ENCODE measurements around the gene DUSP21. TPM values are rescaled to one million over a fixed set of nuclear protein-coding genes. Genes with fewer than 3 reads are reported as not detected.
A peak's percentile ranks its signal among the peaks of the same experiment; 100 is the strongest.

Gene DUSP21
- not detected for total RNA-seq
- polyA plus RNA-seq (ENCODE audit: insufficient read length in 6 of 6): not detected
- long read RNA-seq, donor 1: 0 reads
- long read RNA-seq, donor 2: 0 reads
- long read RNA-seq, donor 3: 0 reads
- long read RNA-seq, donor 4: 0 reads
- long read RNA-seq, donor 5: 0 reads
- long read RNA-seq, donor 6: 0 reads
- long read RNA-seq, donor 7: 0 reads
- long read RNA-seq, donor 8: 0 reads
- long read RNA-seq, donor 9: 0 reads
- long read RNA-seq, donor 10: 0 reads
- long read RNA-seq, donor 11: 0 reads
- long read RNA-seq, donor 12: 0 reads

DNA sequence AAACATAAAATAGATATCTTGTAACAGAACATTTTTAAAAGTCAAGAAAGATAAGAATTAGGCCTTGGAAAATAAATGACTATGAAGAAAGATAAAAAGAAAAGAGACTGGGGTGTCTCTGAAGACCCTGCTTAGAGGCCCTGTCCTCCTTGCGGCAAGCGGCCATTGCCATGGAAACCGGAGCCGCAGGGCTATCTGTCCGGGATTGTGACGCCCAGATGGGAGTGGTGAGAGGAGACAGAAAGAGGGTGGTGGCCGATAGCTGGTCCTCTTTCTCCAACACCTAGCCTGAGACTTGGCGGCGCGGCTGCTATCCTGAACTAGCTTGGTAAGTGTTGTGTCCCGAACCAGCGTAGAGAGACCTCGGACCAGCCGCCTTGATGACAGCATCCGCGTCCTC, at the start of gene DUSP21:
Gene DUSP21, plus strand, starts transcription at position 269 of the 400 bp plus-strand sequence. Its CDS starts 112 bp downstream, at position 381.
- TF ChIP-seq, protein P1, sequence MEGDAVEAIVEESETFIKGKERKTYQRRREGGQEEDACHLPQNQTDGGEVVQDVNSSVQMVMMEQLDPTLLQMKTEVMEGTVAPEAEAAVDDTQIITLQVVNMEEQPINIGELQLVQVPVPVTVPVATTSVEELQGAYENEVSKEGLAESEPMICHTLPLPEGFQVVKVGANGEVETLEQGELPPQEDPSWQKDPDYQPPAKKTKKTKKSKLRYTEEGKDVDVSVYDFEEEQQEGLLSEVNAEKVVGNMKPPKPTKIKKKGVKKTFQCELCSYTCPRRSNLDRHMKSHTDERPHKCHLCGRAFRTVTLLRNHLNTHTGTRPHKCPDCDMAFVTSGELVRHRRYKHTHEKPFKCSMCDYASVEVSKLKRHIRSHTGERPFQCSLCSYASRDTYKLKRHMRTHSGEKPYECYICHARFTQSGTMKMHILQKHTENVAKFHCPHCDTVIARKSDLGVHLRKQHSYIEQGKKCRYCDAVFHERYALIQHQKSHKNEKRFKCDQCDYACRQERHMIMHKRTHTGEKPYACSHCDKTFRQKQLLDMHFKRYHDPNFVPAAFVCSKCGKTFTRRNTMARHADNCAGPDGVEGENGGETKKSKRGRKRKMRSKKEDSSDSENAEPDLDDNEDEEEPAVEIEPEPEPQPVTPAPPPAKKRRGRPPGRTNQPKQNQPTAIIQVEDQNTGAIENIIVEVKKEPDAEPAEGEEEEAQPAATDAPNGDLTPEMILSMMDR (IDR thresholded peaks at IDR 0.05): no peak
- peak in 1 of 4 donors; percentile 7 for DNase-seq
- no peaks in the 10 kb centered on the region for H3K4me1 ChIP-seq
- H3K27me3 ChIP-seq: no peaks in the 10 kb centered on the region
- intact Hi-C loops (cut with DNase I): no loop called here
- H3K27ac ChIP-seq: no peak within 1 kb of the TSS
- no peak within 1 kb of the TSS for H3K4me3 ChIP-seq
- H3K36me3 ChIP-seq: no peaks in the 10 kb centered on the region
- H3K9me3 ChIP-seq: no peaks in the 10 kb centered on the region
- no peak for ATAC-seq

DNA sequence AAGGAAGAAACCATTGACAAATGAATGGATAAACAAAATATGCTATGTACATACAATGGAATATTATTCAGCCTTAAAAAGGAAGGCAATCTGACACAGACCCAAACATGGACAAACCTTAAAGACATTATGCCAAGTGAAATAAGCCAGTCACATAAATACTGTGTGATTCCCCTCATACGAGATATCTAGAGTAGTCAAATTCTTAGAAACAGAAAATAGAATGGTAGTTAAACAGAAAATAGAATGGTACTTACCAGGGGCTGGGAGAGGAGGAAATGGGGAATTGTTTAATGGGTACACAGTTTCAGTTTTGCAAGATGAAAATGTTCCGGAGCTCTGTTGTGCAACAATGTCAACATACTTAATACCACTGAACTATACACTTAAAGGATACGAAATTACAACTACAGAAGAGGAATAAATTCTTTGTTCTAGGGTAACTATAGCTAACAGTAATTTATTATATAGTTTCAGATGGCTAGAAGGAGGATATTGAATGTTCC, 47.8 kb upstream of the DUSP21 start:
- no peak for DNase-seq
- TF ChIP-seq, protein P1 (IDR thresholded peaks at IDR 0.05): no peak
- no peaks in the 10 kb centered on the region for H3K36me3 ChIP-seq
- peak; percentile 80 for ATAC-seq
- no peaks in the 10 kb centered on the region for H3K9me3 ChIP-seq
- no peaks in the 10 kb centered on the region for H3K4me1 ChIP-seq
- H3K27ac ChIP-seq: no peak overlapping the region
- intact Hi-C loops (cut with DNase I): no loop called here
- H3K4me3 ChIP-seq: no peak overlapping the region
- H3K27me3 ChIP-seq: no peaks in the 10 kb centered on the region

DNA sequence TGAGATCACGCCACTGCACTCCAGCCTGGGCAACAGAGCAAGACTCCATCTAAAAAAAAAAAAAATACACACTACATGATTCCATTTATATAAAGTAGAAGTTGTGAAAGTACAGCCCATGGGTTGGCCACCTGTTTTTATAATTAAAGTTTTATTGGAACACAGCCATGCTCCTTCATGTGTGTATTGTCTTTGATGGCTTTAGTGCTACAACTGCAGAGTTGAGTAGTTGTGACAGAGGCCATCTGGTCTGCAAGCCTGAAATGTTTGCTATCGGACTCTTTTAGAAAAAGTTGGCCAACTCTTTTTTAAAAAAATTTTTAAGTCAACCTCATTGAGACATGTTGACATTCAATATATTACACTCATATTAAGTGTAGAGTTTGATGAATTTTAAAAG, 41.2 kb upstream of the DUSP21 start:
- ATAC-seq (no peak), DNase-seq (peak in 2 of 4 donors; percentile 64 to 79)
- intact Hi-C loops (cut with DNase I): no loop called here
- Histone ChIP-seq H3K4me3 (no peak overlapping the region), H3K27me3 (no peaks in the 10 kb centered on the region), H3K27ac (no peak overlapping the region), H3K4me1 (no peaks in the 10 kb centered on the region), H3K9me3 (no peaks in the 10 kb centered on the region), H3K36me3 (no peaks in the 10 kb centered on the region)
- TF ChIP-seq, protein P1 (IDR thresholded peaks at IDR 0.05): no peak

DNA sequence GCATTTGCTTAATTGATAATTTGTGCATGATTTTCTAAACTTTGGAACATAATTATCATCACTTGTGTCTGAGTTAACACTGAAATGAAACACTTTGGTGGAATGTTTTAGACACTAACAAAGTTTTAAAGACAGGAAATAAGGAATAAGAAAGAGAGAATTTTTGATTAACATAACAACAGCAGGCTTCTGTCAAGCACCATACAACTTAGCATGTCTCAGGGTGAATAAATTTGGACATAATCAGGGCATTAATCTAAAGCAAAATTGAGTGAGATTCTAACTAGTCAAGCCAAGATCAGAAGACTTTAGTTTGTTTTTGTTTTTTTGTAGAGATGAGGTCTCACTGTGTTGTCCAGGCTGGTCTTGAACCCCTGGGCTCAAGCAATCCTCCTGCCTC, 28.1 kb upstream of the DUSP21 start:
- no peak for ATAC-seq
- H3K9me3 ChIP-seq: no peaks in the 10 kb centered on the region
- H3K4me1 ChIP-seq: no peaks in the 10 kb centered on the region
- no peaks in the 10 kb centered on the region for H3K27me3 ChIP-seq
- intact Hi-C loops (cut with DNase I): no loop called here
- peak in 2 of 4 donors; percentile 16 to 22 for DNase-seq
- no peak overlapping the region for H3K4me3 ChIP-seq
- no peak overlapping the region for H3K27ac ChIP-seq
- TF ChIP-seq, protein P1 (IDR thresholded peaks at IDR 0.05): no peak
- no peaks in the 10 kb centered on the region for H3K36me3 ChIP-seq

DNA sequence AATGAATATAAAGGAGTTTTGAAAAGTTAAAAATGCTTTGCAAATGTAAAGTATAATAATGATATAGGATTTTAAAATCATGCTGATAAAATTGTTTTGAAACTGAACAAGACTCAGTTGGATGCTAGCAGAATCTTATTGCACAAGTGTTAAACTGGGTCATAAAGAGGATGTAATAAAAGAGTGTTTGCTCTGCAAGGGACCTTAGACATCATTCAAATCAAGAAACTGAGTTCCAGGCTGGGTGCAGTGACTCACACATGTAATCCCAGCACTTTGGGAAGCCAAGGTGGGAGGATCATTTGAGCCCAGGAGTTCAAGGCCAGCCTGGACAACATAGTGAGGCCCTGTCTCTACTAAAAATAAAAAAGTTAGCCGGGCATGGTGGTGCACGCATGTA, 27.5 kb upstream of the DUSP21 start:
- peak in 2 of 4 donors; percentile 6 to 24 for DNase-seq
- Histone ChIP-seq H3K27me3 (no peaks in the 10 kb centered on the region), H3K27ac (no peak overlapping the region), H3K4me3 (no peak overlapping the region), H3K4me1 (no peaks in the 10 kb centered on the region), H3K9me3 (no peaks in the 10 kb centered on the region), H3K36me3 (no peaks in the 10 kb centered on the region)
- intact Hi-C loops (cut with DNase I): no loop called here
- TF ChIP-seq, protein P1 (IDR thresholded peaks at IDR 0.05): no peak
- ATAC-seq: no peak

All from left lung (tissue), 14 donors.